Measurements from ENCODE around the gene PKD2. TPM values are rescaled to one million over a fixed set of nuclear protein-coding genes. Genes with fewer than 3 reads are reported as not detected.

The PKD2 gene
- polyA plus RNA-seq, 3 donors: 1.2 to 9.7 (median 2.4) TPM

DNA sequence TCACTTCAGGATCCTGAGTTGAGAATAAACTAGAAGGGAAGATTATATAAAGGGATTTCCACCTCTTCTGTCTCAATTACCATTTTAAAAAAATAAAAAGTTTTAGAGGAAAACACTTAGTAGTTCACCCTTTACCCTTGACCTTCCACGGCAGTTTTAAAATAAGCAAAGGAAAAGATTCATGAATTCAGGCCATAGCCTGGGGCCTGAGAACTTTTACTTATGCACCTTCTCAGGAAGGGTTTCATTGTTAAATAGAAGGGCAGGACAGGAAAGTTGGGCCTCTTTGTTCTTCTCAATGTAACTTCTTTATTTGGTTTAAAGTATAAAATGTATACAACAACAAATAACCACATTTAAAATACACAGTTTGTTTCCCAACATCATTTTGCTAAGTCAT is 54.9 kb downstream of the PKD2 start:
- no peak overlapping the region for H3K4me2 ChIP-seq (replicated peaks; ENCODE audit: extremely low read depth, low read length, poor library complexity, severe bottlenecking)
- no peak overlapping the region for H3K4me3 ChIP-seq (replicated peaks in 1 of 3; ENCODE audit: low read depth in 2 of 3, low read length in 3 of 3)
- peaks cover 27 to 51% of the 10 kb centered on the region in 2 donors for H3K36me3 ChIP-seq (replicated peaks in 1 of 2; ENCODE audit: control insufficient read depth in 1 of 2, insufficient read depth in 2 of 2, low read length in 2 of 2)
- H4K20me1 ChIP-seq (ENCODE audit: insufficient read depth, low read length): no peaks in the 10 kb centered on the region
- no peak overlapping the region for H3K9ac ChIP-seq (ENCODE audit: insufficient read depth, low read length, poor library complexity, severe bottlenecking)
- H3K27ac ChIP-seq (ENCODE audit: low read depth in 1 of 2, low read length in 2 of 2): peak overlapping the region in 1 of 2 donors; percentile 54
- Mint-ChIP-seq H3K4me3 (no peak overlapping the region), H3K4me1 (peaks cover 23% of the 10 kb centered on the region), H3K9me3 (peaks cover 0 to 3% (median 1%) of the 10 kb centered on the region in 7 donors), H3K27me3 (ENCODE audit: low read depth in 3 of 3) (no peaks in the 10 kb centered on the region), H3K27ac (peak overlapping the region in 1 of 7 donors; percentile 20), H3K36me3 (peaks cover 39 to 49% of the 10 kb centered on the region in 2 donors)
- H3K27me3 ChIP-seq (ENCODE audit: control insufficient read depth in 2 of 2, insufficient read depth in 2 of 2, low read length in 2 of 2): no peaks in the 10 kb centered on the region
- TF ChIP-seq, protein P1, sequence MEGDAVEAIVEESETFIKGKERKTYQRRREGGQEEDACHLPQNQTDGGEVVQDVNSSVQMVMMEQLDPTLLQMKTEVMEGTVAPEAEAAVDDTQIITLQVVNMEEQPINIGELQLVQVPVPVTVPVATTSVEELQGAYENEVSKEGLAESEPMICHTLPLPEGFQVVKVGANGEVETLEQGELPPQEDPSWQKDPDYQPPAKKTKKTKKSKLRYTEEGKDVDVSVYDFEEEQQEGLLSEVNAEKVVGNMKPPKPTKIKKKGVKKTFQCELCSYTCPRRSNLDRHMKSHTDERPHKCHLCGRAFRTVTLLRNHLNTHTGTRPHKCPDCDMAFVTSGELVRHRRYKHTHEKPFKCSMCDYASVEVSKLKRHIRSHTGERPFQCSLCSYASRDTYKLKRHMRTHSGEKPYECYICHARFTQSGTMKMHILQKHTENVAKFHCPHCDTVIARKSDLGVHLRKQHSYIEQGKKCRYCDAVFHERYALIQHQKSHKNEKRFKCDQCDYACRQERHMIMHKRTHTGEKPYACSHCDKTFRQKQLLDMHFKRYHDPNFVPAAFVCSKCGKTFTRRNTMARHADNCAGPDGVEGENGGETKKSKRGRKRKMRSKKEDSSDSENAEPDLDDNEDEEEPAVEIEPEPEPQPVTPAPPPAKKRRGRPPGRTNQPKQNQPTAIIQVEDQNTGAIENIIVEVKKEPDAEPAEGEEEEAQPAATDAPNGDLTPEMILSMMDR (IDR thresholded peaks at IDR 0.05): no peak
- H3K4me1 ChIP-seq (ENCODE audit: control insufficient read depth in 1 of 2, insufficient read depth in 2 of 2, low read length in 2 of 2): peaks cover 20 to 23% of the 10 kb centered on the region in 2 donors
- WGBS (ENCODE audit: insufficient coverage): no CpG with 5 or more reads among the region's 1 CpG
- intact Hi-C loops (cut with micrococcal nuclease): no loop called here
- DNase-seq: no peak
- peaks cover 0 to under 1% of the 10 kb centered on the region in 2 donors for H3K9me3 ChIP-seq (replicated peaks in 1 of 2; ENCODE audit: control insufficient read depth in 1 of 2, insufficient read depth in 1 of 2, low read length in 2 of 2)
- H2AFZ ChIP-seq (ENCODE audit: insufficient read depth, low read depth, low read length, poor library complexity, severe bottlenecking): no peak overlapping the region
- H3K79me2 ChIP-seq (ENCODE audit: insufficient read depth, low read length): no peaks in the 10 kb centered on the region

- H3K27me3 Mint-ChIP-seq (ENCODE audit: low read depth in 3 of 3): no peaks in the 10 kb centered on the region
- H3K4me1 Mint-ChIP-seq: peaks cover 23% of the 10 kb centered on the region
- H3K4me3 Mint-ChIP-seq: peak overlapping the region in 1 of 2 donors; percentile 11
- Histone ChIP-seq H3K4me3 (replicated peaks in 1 of 3; ENCODE audit: low read depth in 2 of 3, low read length in 3 of 3) (no peak overlapping the region), H3K9ac (ENCODE audit: insufficient read depth, low read length, poor library complexity, severe bottlenecking) (no peak overlapping the region), H3K4me2 (replicated peaks; ENCODE audit: extremely low read depth, low read length, poor library complexity, severe bottlenecking) (no peak overlapping the region), H3K9me3 (replicated peaks in 1 of 2; ENCODE audit: control insufficient read depth in 1 of 2, insufficient read depth in 1 of 2, low read length in 2 of 2) (peaks cover 3 to 6% of the 10 kb centered on the region in 2 donors), H2AFZ (ENCODE audit: insufficient read depth, low read depth, low read length, poor library complexity, severe bottlenecking) (no peak overlapping the region), H3K27ac (ENCODE audit: low read depth in 1 of 2, low read length in 2 of 2) (peak overlapping the region in 1 of 2 donors; percentile 54), H3K4me1 (ENCODE audit: control insufficient read depth in 1 of 2, insufficient read depth in 2 of 2, low read length in 2 of 2) (peaks cover 20 to 23% of the 10 kb centered on the region in 2 donors), H3K27me3 (ENCODE audit: control insufficient read depth in 2 of 2, insufficient read depth in 2 of 2, low read length in 2 of 2) (no peaks in the 10 kb centered on the region), H3K79me2 (ENCODE audit: insufficient read depth, low read length) (no peaks in the 10 kb centered on the region), H3K36me3 (replicated peaks in 1 of 2; ENCODE audit: control insufficient read depth in 1 of 2, insufficient read depth in 2 of 2, low read length in 2 of 2) (peaks cover 28 to 52% of the 10 kb centered on the region in 2 donors), H4K20me1 (ENCODE audit: insufficient read depth, low read length) (no peaks in the 10 kb centered on the region)
- H3K27ac Mint-ChIP-seq: peak overlapping the region in 2 of 7 donors; percentile 75 to 78
- peaks cover 40 to 49% of the 10 kb centered on the region in 2 donors for H3K36me3 Mint-ChIP-seq
- peaks cover 4 to 8% (median 6%) of the 10 kb centered on the region in 7 donors for H3K9me3 Mint-ChIP-seq
- no peak for DNase-seq
- WGBS (ENCODE audit: insufficient coverage): no CpG with 5 or more reads among the region's 1 CpG
- TF ChIP-seq, protein P1 (IDR thresholded peaks at IDR 0.05): no peak
- intact Hi-C loops (cut with micrococcal nuclease): no loop called here
These were observed 55.4 kb downstream of the PKD2 start for GRCh38 chr4:88062843-88063242.

All from CD14-positive monocyte (primary cell).